AG04449 (cell line): ENCODE data around the gene TIMM22.

Source experiments
- CTCF ChIA-PET: fragments of 350-600 bp; formaldehyde crosslinking; extraction: SDS; loops from one replicate; lab custom pipeline; 2021; ENCODE audit warnings: antibody characterized with exemption; lab: Yijun Ruan, JAX
- POLR2A ChIA-PET: fragments of 400-600, 350-600 bp; formaldehyde crosslinking; extraction: SDS; loops from one replicate; lab custom pipeline; 2020; ENCODE audit warnings: antibody characterized with exemption, inconsistent platforms; lab: Yijun Ruan, JAX
- DNase-seq: peaks from one replicate; pipeline ENCODE4 v3.0.0-alpha.2; 2010; ENCODE audit warnings: low read depth, low spot score
- H3K4me3 ChIP-seq: 2 replicates; pipeline ENCODE4 v1.5.1; 2011; ENCODE audit warnings: low read depth, mild to moderate bottlenecking, control low read depth, low read length
- CTCF ChIP-seq: IDR thresholded peaks from one replicate; pipeline ENCODE4 v1.5.1; 2011; ENCODE audit warnings: mild to moderate bottlenecking, moderate library complexity, low read length, control low read depth, inconsistent platforms; ENCODE audit not compliant: insufficient read depth; ENCODE audit errors: missing control alignments

Gene TIMM22

DNA sequence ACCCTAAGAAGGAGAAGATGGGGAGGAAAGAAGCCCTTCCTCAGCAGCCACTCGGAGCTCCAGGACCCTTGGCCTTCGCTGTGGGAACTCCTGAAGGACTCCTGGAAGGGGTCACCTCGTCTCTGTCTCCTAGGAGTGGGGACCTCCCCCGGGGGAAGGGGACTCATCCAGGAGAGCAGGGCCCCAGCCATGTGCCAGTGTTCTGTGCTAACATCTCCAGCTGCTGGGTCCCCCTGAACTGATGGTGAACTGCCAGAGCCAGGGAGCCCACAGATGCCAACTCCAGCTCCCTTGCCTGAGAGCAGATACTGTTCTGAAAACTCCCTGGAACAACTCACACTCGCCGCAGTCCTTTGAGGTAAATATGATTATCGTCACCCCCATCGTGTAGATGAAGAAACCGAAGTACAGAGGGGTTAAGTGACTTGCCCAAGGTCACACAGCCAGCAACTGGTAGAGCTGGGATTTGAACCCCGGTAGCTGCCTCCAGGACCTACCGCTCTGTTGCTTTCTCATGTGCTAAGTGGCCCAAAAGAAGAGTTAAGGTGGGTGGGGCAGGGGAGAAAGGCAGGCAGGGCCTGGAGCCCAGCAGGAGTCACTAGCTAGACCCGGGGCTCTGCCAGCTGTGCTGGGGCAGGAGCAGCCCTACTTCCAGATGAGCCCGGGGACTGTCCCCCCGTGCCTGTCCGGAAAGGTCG is 10.5 kb downstream of the TIMM22 start:
- no peak overlapping the region for H3K4me3 ChIP-seq
- ChIA-PET CTCF (interaction anchor here (0.9 to 1.4 kb wide), 3 partner anchors 8 to 49 kb away, joined by 4 to 5 read pairs (median 4); partner anchors contain the start of gene TIMM22), POLR2A (no interaction called here)
- DNase-seq = no peak
- TF ChIP-seq CTCF = no peak

DNA sequence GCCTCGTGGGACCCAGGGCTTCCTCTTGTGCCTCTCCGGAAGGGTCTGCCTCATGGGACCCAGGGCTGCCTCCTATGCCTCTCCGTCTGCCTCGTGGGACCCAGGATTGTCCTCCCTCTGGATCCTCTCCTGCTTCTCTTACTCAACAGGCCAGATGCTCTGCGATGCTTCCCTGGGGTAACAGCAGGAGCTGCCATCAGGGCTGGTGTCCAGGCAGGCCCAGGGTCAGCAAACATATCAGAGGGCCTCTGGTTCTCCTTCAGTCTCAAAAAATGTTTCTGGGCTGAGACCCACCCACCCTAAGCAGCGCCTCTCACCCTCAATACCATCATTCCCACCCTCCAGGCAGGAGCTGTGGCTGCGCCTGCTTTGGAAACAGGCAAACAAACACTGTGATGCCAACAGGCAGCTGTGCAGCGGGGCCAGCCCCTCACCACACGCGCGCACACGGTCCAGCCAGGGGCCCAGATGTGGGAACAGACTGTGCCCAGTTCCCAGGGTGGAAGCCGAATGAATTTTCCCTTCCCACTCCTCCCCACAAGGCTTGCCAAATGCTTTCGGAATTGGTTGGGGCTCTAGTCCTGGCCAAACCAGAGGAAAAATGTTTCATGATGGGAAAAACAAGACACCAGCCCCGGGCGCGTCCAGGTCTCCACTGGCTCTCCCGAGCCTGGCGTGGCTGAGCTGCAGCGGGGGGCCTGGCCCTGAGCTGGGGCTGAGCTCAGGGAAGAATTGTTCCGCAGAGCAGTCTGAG is 11.3 kb downstream of the TIMM22 start:
- no peak for TF ChIP-seq CTCF
- POLR2A ChIA-PET = no interaction called here
- CTCF ChIA-PET = interaction anchor here (0.8 to 1.4 kb wide), 4 partner anchors 9 to 48 kb away, joined by 4 to 7 read pairs (median 4); partner anchors contain the start of gene TIMM22
- H3K4me3 ChIP-seq = no peak overlapping the region
- no peak for DNase-seq

DNA sequence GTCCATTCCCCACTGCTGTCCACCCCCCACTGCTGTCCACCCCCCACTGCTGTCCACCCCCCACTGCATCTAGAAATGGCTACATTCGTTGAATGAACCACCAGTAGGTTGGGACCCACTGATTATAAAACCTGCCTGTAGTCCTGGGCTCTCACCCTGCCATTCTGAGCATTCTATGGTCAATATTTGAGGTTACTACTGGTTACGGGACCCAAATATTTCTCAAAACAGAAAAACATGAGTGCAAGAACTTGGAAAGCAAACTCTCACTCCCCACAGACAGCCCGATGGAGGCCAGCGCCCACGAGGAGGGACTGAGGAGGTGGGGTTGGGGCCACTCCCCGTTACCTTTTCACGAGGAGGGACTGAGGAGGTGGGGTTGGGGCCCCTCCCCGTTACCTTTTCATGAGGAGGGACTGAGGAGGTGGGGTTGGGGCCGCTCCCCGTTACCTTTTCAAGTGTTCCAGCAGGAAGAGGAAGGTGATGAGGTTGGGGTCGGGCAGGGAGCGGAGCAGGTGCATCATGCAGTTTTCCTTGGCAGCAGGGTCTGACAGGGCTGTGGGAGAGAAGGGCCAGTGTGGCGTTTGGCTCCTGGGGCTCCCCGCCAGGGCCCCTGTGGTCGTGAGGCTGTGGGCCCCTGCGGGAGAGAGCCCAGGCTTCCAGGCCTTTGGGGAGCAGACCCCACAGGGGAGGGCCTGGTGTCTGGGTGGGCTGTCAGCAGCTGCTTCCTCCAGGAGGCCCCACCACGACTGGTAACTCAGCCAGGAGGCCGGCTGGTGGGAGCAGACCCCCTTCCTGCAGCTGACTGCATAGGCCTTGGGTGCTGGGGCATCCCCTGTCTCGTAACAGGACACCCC is 12.5 kb downstream of the TIMM22 start:
- POLR2A ChIA-PET = interaction anchor here (0.6 kb wide), 1 partner anchor 27 kb away, joined by 3 read pairs; no protein-coding TSS in a partner anchor
- no peak overlapping the region for H3K4me3 ChIP-seq
- CTCF ChIA-PET = interaction anchor here (4.0 kb wide), 1 partner anchor 8 kb away, joined by 18 read pairs; no protein-coding TSS in a partner anchor
- no peak for TF ChIP-seq CTCF
- no peak for DNase-seq

GRCh38 chr17:1010086-1010450 is 13.1 kb downstream of the TIMM22 start:
- no peak for DNase-seq
- H3K4me3 ChIP-seq = no peak overlapping the region
- no peak for TF ChIP-seq CTCF
- CTCF ChIA-PET = interaction anchor here (1.7 to 4.0 kb wide), 2 partner anchors 8 to 11 kb away, joined by 7 to 18 read pairs; no protein-coding TSS in a partner anchor
- POLR2A ChIA-PET = interaction anchor here (0.6 kb wide), 1 partner anchor 26 kb away, joined by 3 read pairs; no protein-coding TSS in a partner anchor

- POLR2A ChIA-PET = interaction anchor here (0.6 kb wide), 1 partner anchor 26 kb away, joined by 3 read pairs; no protein-coding TSS in a partner anchor
- TF ChIP-seq CTCF = no peak
- H3K4me3 ChIP-seq = no peak overlapping the region
- DNase-seq = no peak
- CTCF ChIA-PET = interaction anchor here (1.7 to 4.0 kb wide), 2 partner anchors 9 to 11 kb away, joined by 7 to 18 read pairs; no protein-coding TSS in a partner anchor
These were observed 13.7 kb downstream of the TIMM22 start for GRCh38 chr17:1010586-1010985.
